ENCODE data around the gene DCDC2. TPM values are rescaled to one million over a fixed set of nuclear protein-coding genes. Genes with fewer than 3 reads are reported as not detected.

The DCDC2 gene
- total and polyA plus RNA-seq, 2 donors (not counting 1 experiment from before 2014, with no cell fraction given): not detected

DNA sequence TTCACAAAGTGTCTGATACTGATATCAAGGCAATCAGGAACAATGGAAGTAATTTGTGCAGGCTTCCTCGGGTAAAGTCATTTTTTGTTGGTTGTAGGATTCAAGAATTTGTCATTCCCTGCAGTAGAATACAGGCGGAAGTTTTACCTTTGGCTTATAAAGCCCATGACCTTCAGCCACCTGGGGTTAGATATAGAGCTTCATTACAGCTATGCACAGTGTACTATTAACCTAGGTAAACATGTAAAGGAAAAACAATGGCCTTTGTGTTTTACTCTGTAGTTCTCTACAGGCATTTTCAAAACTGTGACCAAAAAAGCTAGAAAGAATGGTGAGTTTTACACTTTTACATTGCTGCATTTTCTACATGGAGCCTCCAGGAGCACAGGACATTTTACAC lies 116.9 kb downstream of the DCDC2 start:
- no peaks in the 10 kb centered on the region for H3K9me3 Mint-ChIP-seq (ENCODE audit: insufficient read depth)
- no CpG with 5 or more reads among the region's 2 CpGs for WGBS (ENCODE audit: insufficient coverage)

GRCh38 chr6:24240380-24240928 lies 117.4 kb downstream of the DCDC2 start:
- no peak for DNase-seq
- Histone ChIP-seq H3K27me3 (replicated peaks in 1 of 4; ENCODE audit: control extremely low read depth in 1 of 4, control insufficient read depth in 3 of 4, insufficient read depth in 4 of 4, low read length in 3 of 4) (no peaks in the 10 kb centered on the region), H3K36me3 (replicated peaks in 1 of 2; ENCODE audit: control extremely low read depth in 1 of 2, control insufficient read depth in 1 of 2, extremely low read depth in 1 of 2, insufficient read depth in 2 of 2, low read length in 1 of 2) (no peaks in the 10 kb centered on the region), H3K4me3 (ENCODE audit: control extremely low read depth in 1 of 5, extremely low read depth in 1 of 5, insufficient read depth in 1 of 5, low read depth in 2 of 5, low read length in 4 of 5) (no peak overlapping the region), H3K4me1 (ENCODE audit: control insufficient read depth in 2 of 2, insufficient read depth in 2 of 2, low read length in 2 of 2) (no peaks in the 10 kb centered on the region), H3K9ac (ENCODE audit: low read length) (no peak overlapping the region), H3K9me3 (ENCODE audit: control extremely low read depth in 1 of 3, control insufficient read depth in 2 of 3, insufficient read depth in 1 of 3, low read length in 2 of 3) (no peaks in the 10 kb centered on the region), H3K79me2 (ENCODE audit: control insufficient read depth, insufficient read depth, low read length) (no peaks in the 10 kb centered on the region), H4K20me1 (ENCODE audit: control insufficient read depth, insufficient read depth, low read length, poor library complexity, severe bottlenecking) (no peaks in the 10 kb centered on the region), H3K27ac (ENCODE audit: low read length in 2 of 2) (no peak overlapping the region), H3K4me2 (replicated peaks; ENCODE audit: low read depth, low read length, poor library complexity, severe bottlenecking) (no peak overlapping the region), H2AFZ (ENCODE audit: insufficient read depth, low read depth, low read length, poor library complexity, severe bottlenecking) (no peak overlapping the region)
- TF ChIP-seq CTCF (IDR thresholded peaks at IDR 0.05): no peak
- TF ChIP-seq EZH2 (IDR thresholded peaks at IDR 0.05; ENCODE audit: borderline replicate concordance, insufficient read depth, low read depth, low read length, poor library complexity, severe bottlenecking): no peak
- ATAC-seq (ENCODE audit: low read depth): no peak
- Mint-ChIP-seq H3K9me3 (ENCODE audit: insufficient read depth) (no peaks in the 10 kb centered on the region), H3K27ac (no peak overlapping the region), H3K27me3 (peaks cover 8% of the 10 kb centered on the region), H3K4me1 (no peaks in the 10 kb centered on the region), H3K4me3 (no peak overlapping the region)
- ChIA-PET CTCF (no interaction called here), POLR2A (no interaction called here)
- 92% methylated on average over 2 of the region's 3 CpGs for WGBS (ENCODE audit: insufficient coverage)
- intact Hi-C loops (cut with micrococcal nuclease): no loop called here

More for the DNA sequence above, 116.9 kb downstream of the DCDC2 start:
- Histone ChIP-seq H3K27me3 (replicated peaks in 1 of 4; ENCODE audit: control extremely low read depth in 1 of 4, control insufficient read depth in 3 of 4, insufficient read depth in 4 of 4, low read length in 3 of 4) (no peaks in the 10 kb centered on the region), H4K20me1 (ENCODE audit: control insufficient read depth, insufficient read depth, low read length, poor library complexity, severe bottlenecking) (no peaks in the 10 kb centered on the region), H3K27ac (ENCODE audit: low read length in 2 of 2) (no peak overlapping the region), H3K9me3 (ENCODE audit: control extremely low read depth in 1 of 3, control insufficient read depth in 2 of 3, insufficient read depth in 1 of 3, low read length in 2 of 3) (no peaks in the 10 kb centered on the region), H3K9ac (ENCODE audit: low read length) (no peak overlapping the region), H3K36me3 (replicated peaks in 1 of 2; ENCODE audit: control extremely low read depth in 1 of 2, control insufficient read depth in 1 of 2, extremely low read depth in 1 of 2, insufficient read depth in 2 of 2, low read length in 1 of 2) (no peaks in the 10 kb centered on the region), H3K4me2 (replicated peaks; ENCODE audit: low read depth, low read length, poor library complexity, severe bottlenecking) (no peak overlapping the region), H3K4me3 (ENCODE audit: control extremely low read depth in 1 of 5, extremely low read depth in 1 of 5, insufficient read depth in 1 of 5, low read depth in 2 of 5, low read length in 4 of 5) (no peak overlapping the region), H3K79me2 (ENCODE audit: control insufficient read depth, insufficient read depth, low read length) (no peaks in the 10 kb centered on the region), H3K4me1 (ENCODE audit: control insufficient read depth in 2 of 2, insufficient read depth in 2 of 2, low read length in 2 of 2) (no peaks in the 10 kb centered on the region), H2AFZ (ENCODE audit: insufficient read depth, low read depth, low read length, poor library complexity, severe bottlenecking) (no peak overlapping the region)
- TF ChIP-seq CTCF (IDR thresholded peaks at IDR 0.05): no peak
- TF ChIP-seq EZH2 (IDR thresholded peaks at IDR 0.05; ENCODE audit: borderline replicate concordance, insufficient read depth, low read depth, low read length, poor library complexity, severe bottlenecking): no peak
- DNase-seq (no peak), ATAC-seq (ENCODE audit: low read depth) (no peak)
- ChIA-PET POLR2A (no interaction called here), CTCF (no interaction called here)
- intact Hi-C loops (cut with micrococcal nuclease): no loop called here
- H3K27ac Mint-ChIP-seq: no peak overlapping the region
- H3K27me3 Mint-ChIP-seq: peaks cover 11% of the 10 kb centered on the region
- no peak overlapping the region for H3K4me3 Mint-ChIP-seq
- no peaks in the 10 kb centered on the region for H3K4me1 Mint-ChIP-seq
